Endodermal cell (in vitro differentiated cells): ENCODE data around the gene RUNDC1. TPM values are rescaled to one million over a fixed set of nuclear protein-coding genes. Genes with fewer than 3 reads are reported as not detected.

Experiments used
- DNase-seq: peaks from one replicate; pipeline ENCODE4 v3.0.0-alpha.2; 2017
- H3K27ac ChIP-seq: 2 replicates; pipeline ENCODE4 v1.5.1; 2013; ENCODE audit warnings: mild to moderate bottlenecking, low read depth, low read length, moderate library complexity
- H3K27me3 ChIP-seq: 2 replicates; pipeline ENCODE4 v1.6.1; 2013; ENCODE audit warnings: mild to moderate bottlenecking, low read length, moderate library complexity; ENCODE audit not compliant: insufficient read depth, control insufficient read depth, poor library complexity, severe bottlenecking
- H3K36me3 ChIP-seq: 2 replicates; pipeline ENCODE4 v1.7.0; 2013; ENCODE audit warnings: mild to moderate bottlenecking, low read length, moderate library complexity; ENCODE audit not compliant: control insufficient read depth, insufficient read depth
- H3K4me1 ChIP-seq: one replicate; pipeline ENCODE4 v1.7.0; 2013; ENCODE audit warnings: low read length; ENCODE audit not compliant: control insufficient read depth, insufficient read depth
- H3K4me3 ChIP-seq: 2 replicates; pipeline ENCODE4 v1.5.1; 2013; ENCODE audit warnings: mild to moderate bottlenecking, low read length, moderate library complexity
- H3K9ac ChIP-seq: 2 replicates; pipeline ENCODE4 v1.6.1; 2013; ENCODE audit warnings: mild to moderate bottlenecking, low read length, moderate library complexity; ENCODE audit not compliant: poor library complexity, severe bottlenecking; ENCODE audit errors: extremely low read depth
- H3K9me3 ChIP-seq: 2 replicates; pipeline ENCODE4 v1.6.1; 2013; ENCODE audit warnings: mild to moderate bottlenecking, low read length, moderate library complexity; ENCODE audit not compliant: control insufficient read depth
- H3K27ac Mint-ChIP-seq: 2 replicates; pipeline ENCODE4 v1.8.0; 2020; ENCODE audit warnings: mixed read lengths
- H3K27me3 Mint-ChIP-seq: 2 replicates; pipeline ENCODE4 v1.8.0; 2021; ENCODE audit warnings: mild to moderate bottlenecking, mixed read lengths; ENCODE audit not compliant: insufficient read depth
- H3K36me3 Mint-ChIP-seq: 2 replicates; pipeline ENCODE4 v1.8.0; 2020; ENCODE audit warnings: low read depth, mixed read lengths
- H3K4me1 Mint-ChIP-seq: 2 replicates; pipeline ENCODE4 v1.8.0; 2020; ENCODE audit warnings: mixed read lengths
- H3K4me3 Mint-ChIP-seq: 2 replicates; pipeline ENCODE4 v1.8.0; 2020; ENCODE audit warnings: mild to moderate bottlenecking, moderate library complexity, mixed read lengths
- H3K9me3 Mint-ChIP-seq: 2 replicates; pipeline ENCODE4 v1.8.0; 2020; ENCODE audit warnings: mild to moderate bottlenecking, mixed read lengths
- CTCF ChIP-seq: fragments of 200-600 bp; sonication (generic); conservative IDR thresholded peaks from 2 replicates; pipeline ENCODE4 v1.5.0; 2021; ENCODE audit warnings: antibody characterized with exemption, mild to moderate bottlenecking
- WGBS, 2 experiments: methylation state at CpG; one replicate each; pipeline versions ENCODE4 v1.1.5 to v1.1.7; 2013; ENCODE audit warnings: missing lambda C conversion rate in 2 of 2, mixed read lengths in 1 of 2; ENCODE audit not compliant: insufficient coverage in 1 of 2, insufficient read length in 1 of 2; 5-methylcytosine and 5-hydroxymethylcytosine counted together
- total RNA-seq, 2 donors: library from RNA; stranded (reverse); fragmentation: NEBNext Ultra II Directional in 1 of 2; extraction: Animal tissue kit (Norgen Biotek cat#: 25700) in 1 of 2; gene quantifications; 2 replicates in 1 of 2; 3 replicates in 1 of 2; pipeline ENCODE4 v1.2.1, GENCODE V29; 2021

Gene RUNDC1
- total RNA-seq, 2 donors from 2014 or later, result 17.7 to 18.5 TPM

- Mint-ChIP-seq H3K4me3 (peak overlapping the region; percentile 19), H3K36me3 (peaks cover 4% of the 10 kb centered on the region), H3K27ac (peak overlapping the region; percentile 41), H3K4me1 (peaks cover 55% of the 10 kb centered on the region), H3K9me3 (no peaks in the 10 kb centered on the region), H3K27me3 (no peaks in the 10 kb centered on the region)
- H3K9ac ChIP-seq, result no peak overlapping the region
- 67 to 77% methylated on average over 1 to 3 of the region's 3 CpGs for WGBS, 2 experiments
- no peaks in the 10 kb centered on the region for H3K9me3 ChIP-seq
- H3K27me3 ChIP-seq, result no peaks in the 10 kb centered on the region
- peaks cover 17% of the 10 kb centered on the region for H3K4me1 ChIP-seq
- no peak for TF ChIP-seq CTCF
- H3K36me3 ChIP-seq, result no peaks in the 10 kb centered on the region
- DNase-seq, result no peak
- H3K27ac ChIP-seq, result peak overlapping the region; percentile 99
- H3K4me3 ChIP-seq, result no peak overlapping the region
Measured at GRCh38 chr17:43034894-43035293, 54.5 kb downstream of the RUNDC1 start.

GRCh38 chr17:43039646-43040045 lies 59.3 kb downstream of the RUNDC1 start:
- H3K4me1 Mint-ChIP-seq, result peaks cover 64% of the 10 kb centered on the region
- H3K36me3 Mint-ChIP-seq, result peaks cover 2% of the 10 kb centered on the region
- H3K9ac ChIP-seq, result no peak overlapping the region
- no peaks in the 10 kb centered on the region for H3K9me3 ChIP-seq
- H3K4me3 Mint-ChIP-seq, result no peak overlapping the region
- WGBS, 2 experiments, result 90 to 100% methylated on average over 2 of the region's 2 CpGs
- H3K36me3 ChIP-seq, result no peaks in the 10 kb centered on the region
- H3K27ac Mint-ChIP-seq, result peak overlapping the region; percentile 61
- H3K9me3 Mint-ChIP-seq, result no peaks in the 10 kb centered on the region
- no peak for TF ChIP-seq CTCF
- H3K27ac ChIP-seq, result no peak overlapping the region
- no peak for DNase-seq
- H3K4me1 ChIP-seq, result peaks cover 23% of the 10 kb centered on the region
- no peak overlapping the region for H3K4me3 ChIP-seq
- H3K27me3 ChIP-seq, result no peaks in the 10 kb centered on the region
- H3K27me3 Mint-ChIP-seq, result no peaks in the 10 kb centered on the region

GRCh38 chr17:43040655-43041054 lies 60.3 kb downstream of the RUNDC1 start:
- 80% methylated on average over 2 of the region's 2 CpGs; no CpG with 5 or more reads in 1 of the 2 experiments for WGBS, 2 experiments
- peak overlapping the region; percentile 62 for H3K27ac ChIP-seq
- H3K4me1 Mint-ChIP-seq, result peaks cover 56% of the 10 kb centered on the region
- H3K4me1 ChIP-seq, result peaks cover 21% of the 10 kb centered on the region
- H3K4me3 ChIP-seq, result no peak overlapping the region
- no peaks in the 10 kb centered on the region for H3K27me3 Mint-ChIP-seq
- H3K4me3 Mint-ChIP-seq, result no peak overlapping the region
- no peaks in the 10 kb centered on the region for H3K36me3 ChIP-seq
- DNase-seq, result no peak
- no peaks in the 10 kb centered on the region for H3K9me3 Mint-ChIP-seq
- no peak overlapping the region for H3K9ac ChIP-seq
- H3K27ac Mint-ChIP-seq, result peak overlapping the region; percentile 46
- no peaks in the 10 kb centered on the region for H3K9me3 ChIP-seq
- no peaks in the 10 kb centered on the region for H3K27me3 ChIP-seq
- no peak for TF ChIP-seq CTCF
- H3K36me3 Mint-ChIP-seq, result peaks cover 7% of the 10 kb centered on the region
